OCI-LY3 (cell line): ENCODE data around the gene CDC42EP5.

ENCODE experiments used
- CTCF ChIP-seq: fragments of 200-600, 300-600 bp; sonication (generic); IDR thresholded peaks from 2 replicates; pipeline ENCODE4 v1.5.1; 2014; ENCODE audit warnings: antibody characterized with exemption, low read length, low read depth
- EZH2phosphoT487 ChIP-seq: fragments of 200-600 bp; shearing (Covaris generic); IDR thresholded peaks from 2 replicates; pipeline ENCODE4 v1.6.1; 2018; ENCODE audit warnings: antibody characterized with exemption, mixed run types, low read depth

DNA sequence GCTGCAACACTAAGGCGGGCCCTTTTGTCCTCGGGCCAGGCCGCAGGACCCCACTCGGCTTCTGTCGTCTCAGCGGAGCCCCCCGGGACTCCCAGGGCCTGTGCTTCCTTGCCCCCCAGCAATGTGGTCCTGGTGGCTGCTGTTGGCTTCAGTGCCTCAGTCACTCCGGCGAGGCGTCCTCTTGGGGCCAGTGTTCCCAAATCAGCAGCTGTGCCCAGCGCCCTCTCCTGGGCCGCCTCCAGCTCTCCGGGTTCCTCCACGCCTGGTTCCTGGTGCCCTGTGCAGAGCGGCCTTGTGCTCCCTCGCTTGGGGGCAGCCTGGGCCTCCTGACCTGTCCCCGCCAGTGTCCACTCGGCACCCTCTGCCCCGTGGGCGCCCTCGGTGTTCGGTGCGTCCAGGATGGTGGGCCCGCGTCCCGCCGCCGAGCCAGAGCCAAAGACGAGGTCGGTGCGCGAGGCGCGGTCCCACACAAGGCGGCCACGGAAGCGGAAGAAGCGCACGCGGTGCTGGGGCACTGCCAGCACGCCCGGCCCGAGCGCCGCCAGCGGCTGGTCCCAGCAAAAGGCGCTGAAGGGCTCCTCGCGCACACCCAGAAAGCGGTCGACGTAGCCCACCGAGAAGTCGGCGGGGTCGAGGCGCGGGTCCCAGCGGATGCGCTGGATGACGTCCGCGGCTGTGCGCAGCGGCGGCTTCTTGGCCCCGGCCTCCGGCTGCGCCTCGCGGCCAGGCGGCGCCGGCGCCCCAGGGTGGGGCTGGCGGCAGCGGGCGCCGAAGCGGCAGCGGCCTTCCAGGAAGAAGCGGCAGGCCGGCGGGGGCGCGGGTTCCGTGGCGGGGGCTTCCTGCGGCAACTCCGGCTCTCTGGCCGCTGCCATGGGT, 10.2 kb downstream of the CDC42EP5 start:
- TF ChIP-seq CTCF (no peak), EZH2phosphoT487 (no peak)
